ENCODE data around the gene APBB1.

GRCh38 chr11:6403539-6403938, 15.4 kb downstream of the APBB1 start:
- TF ChIP-seq, protein P1, sequence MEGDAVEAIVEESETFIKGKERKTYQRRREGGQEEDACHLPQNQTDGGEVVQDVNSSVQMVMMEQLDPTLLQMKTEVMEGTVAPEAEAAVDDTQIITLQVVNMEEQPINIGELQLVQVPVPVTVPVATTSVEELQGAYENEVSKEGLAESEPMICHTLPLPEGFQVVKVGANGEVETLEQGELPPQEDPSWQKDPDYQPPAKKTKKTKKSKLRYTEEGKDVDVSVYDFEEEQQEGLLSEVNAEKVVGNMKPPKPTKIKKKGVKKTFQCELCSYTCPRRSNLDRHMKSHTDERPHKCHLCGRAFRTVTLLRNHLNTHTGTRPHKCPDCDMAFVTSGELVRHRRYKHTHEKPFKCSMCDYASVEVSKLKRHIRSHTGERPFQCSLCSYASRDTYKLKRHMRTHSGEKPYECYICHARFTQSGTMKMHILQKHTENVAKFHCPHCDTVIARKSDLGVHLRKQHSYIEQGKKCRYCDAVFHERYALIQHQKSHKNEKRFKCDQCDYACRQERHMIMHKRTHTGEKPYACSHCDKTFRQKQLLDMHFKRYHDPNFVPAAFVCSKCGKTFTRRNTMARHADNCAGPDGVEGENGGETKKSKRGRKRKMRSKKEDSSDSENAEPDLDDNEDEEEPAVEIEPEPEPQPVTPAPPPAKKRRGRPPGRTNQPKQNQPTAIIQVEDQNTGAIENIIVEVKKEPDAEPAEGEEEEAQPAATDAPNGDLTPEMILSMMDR (IDR thresholded peaks at IDR 0.05), result no peak
- no peak for TF ChIP-seq POLR2A (IDR thresholded peaks at IDR 0.05)

Data from thyroid gland (tissue), 4 donors.